ENCODE results near the gene MKRN3.

DNA sequence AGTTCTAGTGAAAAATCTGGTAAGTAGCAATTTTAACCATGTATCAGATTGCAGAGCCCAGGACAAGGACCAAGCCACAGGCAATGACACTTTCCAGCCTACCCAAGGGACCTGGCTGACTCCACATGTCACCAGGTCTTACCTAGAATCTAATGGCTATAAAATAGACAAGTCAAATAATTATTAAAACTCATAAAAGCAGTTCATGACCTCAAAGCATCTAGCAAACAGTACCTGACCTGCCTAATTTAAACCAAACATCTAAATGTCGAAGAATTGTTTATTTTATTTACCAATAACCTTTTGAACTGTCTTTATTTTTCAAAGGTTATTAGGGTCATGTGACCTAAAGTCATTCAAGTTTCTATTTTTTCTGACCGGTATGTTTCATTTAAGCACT, 35.6 kb upstream of the MKRN3 start:
- TF ChIP-seq MAFK (IDR thresholded peaks at IDR 0.05; ENCODE audit: low read depth, low read length) (no peak), POLR2A (IDR thresholded peaks at IDR 0.05; ENCODE audit: low read depth, low read length) (no peak), CEBPB (IDR thresholded peaks at IDR 0.05; ENCODE audit: low read depth, low read length) (no peak), CHD1 (IDR thresholded peaks at IDR 0.05; ENCODE audit: low read depth, low read length) (no peak)
- TF ChIP-seq, protein P1, sequence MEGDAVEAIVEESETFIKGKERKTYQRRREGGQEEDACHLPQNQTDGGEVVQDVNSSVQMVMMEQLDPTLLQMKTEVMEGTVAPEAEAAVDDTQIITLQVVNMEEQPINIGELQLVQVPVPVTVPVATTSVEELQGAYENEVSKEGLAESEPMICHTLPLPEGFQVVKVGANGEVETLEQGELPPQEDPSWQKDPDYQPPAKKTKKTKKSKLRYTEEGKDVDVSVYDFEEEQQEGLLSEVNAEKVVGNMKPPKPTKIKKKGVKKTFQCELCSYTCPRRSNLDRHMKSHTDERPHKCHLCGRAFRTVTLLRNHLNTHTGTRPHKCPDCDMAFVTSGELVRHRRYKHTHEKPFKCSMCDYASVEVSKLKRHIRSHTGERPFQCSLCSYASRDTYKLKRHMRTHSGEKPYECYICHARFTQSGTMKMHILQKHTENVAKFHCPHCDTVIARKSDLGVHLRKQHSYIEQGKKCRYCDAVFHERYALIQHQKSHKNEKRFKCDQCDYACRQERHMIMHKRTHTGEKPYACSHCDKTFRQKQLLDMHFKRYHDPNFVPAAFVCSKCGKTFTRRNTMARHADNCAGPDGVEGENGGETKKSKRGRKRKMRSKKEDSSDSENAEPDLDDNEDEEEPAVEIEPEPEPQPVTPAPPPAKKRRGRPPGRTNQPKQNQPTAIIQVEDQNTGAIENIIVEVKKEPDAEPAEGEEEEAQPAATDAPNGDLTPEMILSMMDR (conservative IDR thresholded peaks at IDR 0.05; ENCODE audit: low read depth, low read length), result no peak
